ENCODE measurements around the gene GPR61. TPM values are rescaled to one million over a fixed set of nuclear protein-coding genes. Genes with fewer than 3 reads are reported as not detected.

Gene GPR61
- polyA plus RNA-seq, 1 donor from 2014 or later = 9.7 TPM

DNA sequence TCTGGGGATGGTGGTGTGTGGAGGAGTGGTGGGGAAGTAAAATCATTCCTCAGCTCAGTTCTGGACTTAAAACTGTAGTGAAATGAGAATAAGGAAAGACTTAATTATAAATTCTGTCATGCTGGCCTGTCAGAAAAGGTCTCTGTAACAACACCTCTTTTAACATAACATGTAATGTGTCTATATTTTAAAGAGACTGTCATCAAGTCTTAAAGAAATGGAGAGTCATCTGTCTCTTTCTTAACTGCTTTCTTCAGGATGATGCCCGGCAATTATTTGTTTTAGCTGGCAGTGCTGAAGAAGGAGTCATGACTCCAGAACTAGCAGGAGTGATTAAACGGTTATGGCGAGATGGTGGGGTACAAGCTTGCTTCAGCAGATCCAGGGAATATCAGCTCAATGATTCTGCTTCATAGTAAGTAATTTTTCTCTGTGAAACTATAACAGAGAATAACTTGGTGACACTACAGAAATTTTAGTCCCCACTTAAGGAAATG lies 39.3 kb downstream of the GPR61 start:
- no peak overlapping the region for H3K27ac ChIP-seq (ENCODE audit: low read length)
- H4K20me1 ChIP-seq (ENCODE audit: insufficient read depth) = no peaks in the 10 kb centered on the region
- H3K9ac ChIP-seq (ENCODE audit: low read length) = no peak overlapping the region
- TF ChIP-seq TAF1 (IDR thresholded peaks at IDR 0.05; ENCODE audit: low read depth) (no peak), EP300 (conservative IDR thresholded peaks at IDR 0.05; ENCODE audit: poor library complexity, severe bottlenecking) (no peak), MXI1 (conservative IDR thresholded peaks at IDR 0.05; ENCODE audit: poor library complexity, severe bottlenecking) (no peak), POLR2AphosphoS5 (IDR thresholded peaks at IDR 0.05) (no peak), EZH2 (IDR thresholded peaks at IDR 0.05; ENCODE audit: borderline replicate concordance, insufficient read depth, low read length, poor library complexity, severe bottlenecking) (no peak), RAD21 (conservative IDR thresholded peaks at IDR 0.05) (no peak), SMC3 (conservative IDR thresholded peaks at IDR 0.05; ENCODE audit: poor library complexity) (no peak)
- TF ChIP-seq, protein P1, sequence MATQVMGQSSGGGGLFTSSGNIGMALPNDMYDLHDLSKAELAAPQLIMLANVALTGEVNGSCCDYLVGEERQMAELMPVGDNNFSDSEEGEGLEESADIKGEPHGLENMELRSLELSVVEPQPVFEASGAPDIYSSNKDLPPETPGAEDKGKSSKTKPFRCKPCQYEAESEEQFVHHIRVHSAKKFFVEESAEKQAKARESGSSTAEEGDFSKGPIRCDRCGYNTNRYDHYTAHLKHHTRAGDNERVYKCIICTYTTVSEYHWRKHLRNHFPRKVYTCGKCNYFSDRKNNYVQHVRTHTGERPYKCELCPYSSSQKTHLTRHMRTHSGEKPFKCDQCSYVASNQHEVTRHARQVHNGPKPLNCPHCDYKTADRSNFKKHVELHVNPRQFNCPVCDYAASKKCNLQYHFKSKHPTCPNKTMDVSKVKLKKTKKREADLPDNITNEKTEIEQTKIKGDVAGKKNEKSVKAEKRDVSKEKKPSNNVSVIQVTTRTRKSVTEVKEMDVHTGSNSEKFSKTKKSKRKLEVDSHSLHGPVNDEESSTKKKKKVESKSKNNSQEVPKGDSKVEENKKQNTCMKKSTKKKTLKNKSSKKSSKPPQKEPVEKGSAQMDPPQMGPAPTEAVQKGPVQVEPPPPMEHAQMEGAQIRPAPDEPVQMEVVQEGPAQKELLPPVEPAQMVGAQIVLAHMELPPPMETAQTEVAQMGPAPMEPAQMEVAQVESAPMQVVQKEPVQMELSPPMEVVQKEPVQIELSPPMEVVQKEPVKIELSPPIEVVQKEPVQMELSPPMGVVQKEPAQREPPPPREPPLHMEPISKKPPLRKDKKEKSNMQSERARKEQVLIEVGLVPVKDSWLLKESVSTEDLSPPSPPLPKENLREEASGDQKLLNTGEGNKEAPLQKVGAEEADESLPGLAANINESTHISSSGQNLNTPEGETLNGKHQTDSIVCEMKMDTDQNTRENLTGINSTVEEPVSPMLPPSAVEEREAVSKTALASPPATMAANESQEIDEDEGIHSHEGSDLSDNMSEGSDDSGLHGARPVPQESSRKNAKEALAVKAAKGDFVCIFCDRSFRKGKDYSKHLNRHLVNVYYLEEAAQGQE (IDR thresholded peaks at IDR 0.05; ENCODE audit: borderline replicate concordance) = no peak
- TF ChIP-seq, protein P2, sequence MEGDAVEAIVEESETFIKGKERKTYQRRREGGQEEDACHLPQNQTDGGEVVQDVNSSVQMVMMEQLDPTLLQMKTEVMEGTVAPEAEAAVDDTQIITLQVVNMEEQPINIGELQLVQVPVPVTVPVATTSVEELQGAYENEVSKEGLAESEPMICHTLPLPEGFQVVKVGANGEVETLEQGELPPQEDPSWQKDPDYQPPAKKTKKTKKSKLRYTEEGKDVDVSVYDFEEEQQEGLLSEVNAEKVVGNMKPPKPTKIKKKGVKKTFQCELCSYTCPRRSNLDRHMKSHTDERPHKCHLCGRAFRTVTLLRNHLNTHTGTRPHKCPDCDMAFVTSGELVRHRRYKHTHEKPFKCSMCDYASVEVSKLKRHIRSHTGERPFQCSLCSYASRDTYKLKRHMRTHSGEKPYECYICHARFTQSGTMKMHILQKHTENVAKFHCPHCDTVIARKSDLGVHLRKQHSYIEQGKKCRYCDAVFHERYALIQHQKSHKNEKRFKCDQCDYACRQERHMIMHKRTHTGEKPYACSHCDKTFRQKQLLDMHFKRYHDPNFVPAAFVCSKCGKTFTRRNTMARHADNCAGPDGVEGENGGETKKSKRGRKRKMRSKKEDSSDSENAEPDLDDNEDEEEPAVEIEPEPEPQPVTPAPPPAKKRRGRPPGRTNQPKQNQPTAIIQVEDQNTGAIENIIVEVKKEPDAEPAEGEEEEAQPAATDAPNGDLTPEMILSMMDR (IDR thresholded peaks at IDR 0.05; ENCODE audit: poor library complexity, severe bottlenecking) = no peak
- H3K36me3 ChIP-seq (ENCODE audit: insufficient read depth, low read length) = peaks cover 5% of the 10 kb centered on the region
- no peak overlapping the region for H3K4me3 ChIP-seq (ENCODE audit: low read length)
- H3K9me3 ChIP-seq (ENCODE audit: low read length) = no peaks in the 10 kb centered on the region
- no peak overlapping the region for H3K4me2 ChIP-seq (ENCODE audit: low read length)
- no peak overlapping the region for H2AFZ ChIP-seq (ENCODE audit: low read depth, low read length)
- H3K27me3 ChIP-seq (ENCODE audit: insufficient read depth, low read depth, low read length) = no peaks in the 10 kb centered on the region
- peaks cover 4% of the 10 kb centered on the region for H3K79me2 ChIP-seq (replicated peaks; ENCODE audit: insufficient read depth, low read length)
- H3K9me2 ChIP-seq (ENCODE audit: insufficient read depth, low read length) = no peaks in the 10 kb centered on the region
- H3F3A ChIP-seq (ENCODE audit: insufficient read depth, low read length, poor library complexity, severe bottlenecking) = no peaks in the 10 kb centered on the region

DNA sequence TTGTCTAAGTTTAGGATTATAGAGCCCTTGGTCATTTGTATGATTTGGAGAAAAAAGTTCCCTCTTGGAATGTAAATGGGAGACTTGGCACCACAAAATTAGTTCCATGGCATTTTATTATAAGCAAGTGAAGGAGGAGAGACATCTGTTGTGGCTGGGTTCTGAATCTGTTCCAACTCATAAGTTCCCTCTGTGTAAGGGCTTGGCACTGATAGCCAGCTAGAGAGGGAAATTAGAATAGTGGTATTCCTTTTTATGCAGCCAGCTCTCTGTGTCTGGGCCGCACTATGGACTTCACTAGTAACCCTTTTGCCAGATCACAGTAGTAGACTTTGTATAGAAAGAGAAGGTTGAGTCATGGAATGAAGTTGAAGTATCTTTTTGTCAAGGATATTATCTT lies 39.8 kb downstream of the GPR61 start:
- Histone ChIP-seq H3K4me2 (ENCODE audit: low read length) (no peak overlapping the region), H3K9me3 (ENCODE audit: low read length) (no peaks in the 10 kb centered on the region), H3K27ac (ENCODE audit: low read length) (no peak overlapping the region), H3K36me3 (ENCODE audit: insufficient read depth, low read length) (peaks cover 5% of the 10 kb centered on the region), H3K4me3 (ENCODE audit: low read length) (no peak overlapping the region), H2AFZ (ENCODE audit: low read depth, low read length) (no peak overlapping the region), H4K20me1 (ENCODE audit: insufficient read depth) (no peaks in the 10 kb centered on the region), H3F3A (ENCODE audit: insufficient read depth, low read length, poor library complexity, severe bottlenecking) (no peaks in the 10 kb centered on the region), H3K9ac (ENCODE audit: low read length) (no peak overlapping the region), H3K79me2 (replicated peaks; ENCODE audit: insufficient read depth, low read length) (peaks cover 4% of the 10 kb centered on the region), H3K27me3 (ENCODE audit: insufficient read depth, low read depth, low read length) (no peaks in the 10 kb centered on the region), H3K9me2 (ENCODE audit: insufficient read depth, low read length) (no peaks in the 10 kb centered on the region)
- TF ChIP-seq, protein P1 (IDR thresholded peaks at IDR 0.05; ENCODE audit: borderline replicate concordance) = no peak
- TF ChIP-seq EP300 (conservative IDR thresholded peaks at IDR 0.05; ENCODE audit: poor library complexity, severe bottlenecking) (no peak), POLR2AphosphoS5 (IDR thresholded peaks at IDR 0.05) (no peak), SMC3 (conservative IDR thresholded peaks at IDR 0.05; ENCODE audit: poor library complexity) (no peak), MXI1 (conservative IDR thresholded peaks at IDR 0.05; ENCODE audit: poor library complexity, severe bottlenecking) (no peak), EZH2 (IDR thresholded peaks at IDR 0.05; ENCODE audit: borderline replicate concordance, insufficient read depth, low read length, poor library complexity, severe bottlenecking) (no peak), TAF1 (IDR thresholded peaks at IDR 0.05; ENCODE audit: low read depth) (no peak), RAD21 (conservative IDR thresholded peaks at IDR 0.05) (no peak)
- TF ChIP-seq, protein P2 (IDR thresholded peaks at IDR 0.05; ENCODE audit: poor library complexity, severe bottlenecking) = no peak
